ENCODE results near the gene NUP205. TPM values are rescaled to one million over a fixed set of nuclear protein-coding genes. Genes with fewer than 3 reads are reported as not detected.

The NUP205 gene
- total and polyA plus RNA-seq, 2 of the 13 experiments (the other 11 are each of a cell fraction or from before 2014, with no cell fraction given): 46.2 to 87.2 TPM

DNA sequence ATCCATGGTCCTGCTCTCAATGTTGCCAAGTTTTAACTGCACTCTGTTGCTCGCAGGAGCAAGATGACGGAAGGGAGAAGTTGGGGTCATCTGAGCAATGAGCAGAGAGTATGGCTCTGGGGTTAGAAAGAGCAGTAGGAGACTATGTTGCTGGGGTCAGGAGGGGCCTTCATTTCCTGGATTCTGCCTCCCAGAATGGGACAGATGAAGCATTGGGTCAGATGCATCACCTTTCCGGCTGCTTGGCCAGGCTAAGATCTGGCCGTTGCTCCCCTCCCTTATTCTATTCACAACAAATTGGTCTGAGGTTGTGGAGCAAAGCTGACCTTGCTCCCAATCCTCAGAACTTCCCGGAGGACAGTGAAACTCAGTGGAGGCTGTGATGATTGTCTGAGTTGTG, 127.0 kb downstream of the NUP205 start (continued):
- TF ChIP-seq CEBPZ (IDR thresholded peaks at IDR 0.05; ENCODE audit: low read length) (no peak), ZFY (CRISPR knock-in tag; IDR thresholded peaks at IDR 0.05) (no peak)

GRCh38 chr7:135685306-135686084, 127.8 kb downstream of the NUP205 start:
- TF ChIP-seq CEBPB (IDR thresholded peaks at IDR 0.05; ENCODE audit: borderline replicate concordance, low read depth, low read length): peak; percentile 73
- no peak for TF ChIP-seq PCBP1 (IDR thresholded peaks at IDR 0.05; ENCODE audit: borderline replicate concordance, low read depth, low read length)
- TF ChIP-seq ZNF501 (CRISPR knock-in tag; IDR thresholded peaks at IDR 0.05): no peak
- TF ChIP-seq ZSCAN29 (CRISPR knock-in tag; conservative IDR thresholded peaks at IDR 0.05): no peak
- Histone ChIP-seq H3K9ac (ENCODE audit: insufficient read depth, low read depth, low read length) (no peak overlapping the region), H3K4me1 (ENCODE audit: insufficient read depth, low read length) (no peaks in the 10 kb centered on the region), H4K20me1 (ENCODE audit: insufficient read depth, low read length) (no peaks in the 10 kb centered on the region), H3K27ac (ENCODE audit: extremely low read length, insufficient read depth, low read length) (no peak overlapping the region), H3K27me3 (ENCODE audit: control insufficient read depth in 1 of 2, insufficient read depth in 2 of 2, low read length in 2 of 2) (no peaks in the 10 kb centered on the region), H2AFZ (ENCODE audit: low read length) (no peak overlapping the region), H3K4me2 (ENCODE audit: low read depth, low read length) (no peak overlapping the region), H3K36me3 (replicated peaks in 1 of 2; ENCODE audit: control insufficient read depth in 1 of 2, insufficient read depth in 2 of 2, low read length in 2 of 2) (no peaks in the 10 kb centered on the region), H3K79me2 (ENCODE audit: insufficient read depth, low read length) (no peaks in the 10 kb centered on the region), H3K9me3 (ENCODE audit: low read length) (no peaks in the 10 kb centered on the region), H3K4me3 (replicated peaks in 1 of 3; ENCODE audit: insufficient read depth in 1 of 3, low read depth in 2 of 3, low read length in 3 of 3) (no peak overlapping the region)
- BruUV-seq (replicated peaks): no TSS peak
- ChIA-PET CTCF (ENCODE audit: low intra/inter-chr PET ratio, low total read pairs) (no interaction called here), POLR2A (no interaction called here)
- in situ Hi-C loops (cut with HindIII; ENCODE audit: extremely low pct_ligation_motif_present, low pct_unique_long_range_greater_than_20kb): no loop called here
- intact Hi-C loops (cut with micrococcal nuclease; ENCODE audit: unreplicated experiment): no loop called here
- no peak for DNase-seq (ENCODE audit: low spot score)
- no peak for ATAC-seq
- no peak for FAIRE-seq
- WGBS (ENCODE audit: low lambda C conversion rate): 83% methylated on average over 9 of the region's 9 CpGs

Measured in HepG2 (cell line).